NCI-H69 (cell line): ENCODE results near the gene MCTP1.
"Not testable (repeated sequence)": the region's sequence is repeated elsewhere in the genome, so short reads cannot be mapped to it uniquely, and the experiment has no call there.

ENCODE experiments used
- DNase-seq: peaks from one replicate; lab custom pipeline; 2025; lab: John Stamatoyannopoulos, UW

MCTP1 gene

DNA sequence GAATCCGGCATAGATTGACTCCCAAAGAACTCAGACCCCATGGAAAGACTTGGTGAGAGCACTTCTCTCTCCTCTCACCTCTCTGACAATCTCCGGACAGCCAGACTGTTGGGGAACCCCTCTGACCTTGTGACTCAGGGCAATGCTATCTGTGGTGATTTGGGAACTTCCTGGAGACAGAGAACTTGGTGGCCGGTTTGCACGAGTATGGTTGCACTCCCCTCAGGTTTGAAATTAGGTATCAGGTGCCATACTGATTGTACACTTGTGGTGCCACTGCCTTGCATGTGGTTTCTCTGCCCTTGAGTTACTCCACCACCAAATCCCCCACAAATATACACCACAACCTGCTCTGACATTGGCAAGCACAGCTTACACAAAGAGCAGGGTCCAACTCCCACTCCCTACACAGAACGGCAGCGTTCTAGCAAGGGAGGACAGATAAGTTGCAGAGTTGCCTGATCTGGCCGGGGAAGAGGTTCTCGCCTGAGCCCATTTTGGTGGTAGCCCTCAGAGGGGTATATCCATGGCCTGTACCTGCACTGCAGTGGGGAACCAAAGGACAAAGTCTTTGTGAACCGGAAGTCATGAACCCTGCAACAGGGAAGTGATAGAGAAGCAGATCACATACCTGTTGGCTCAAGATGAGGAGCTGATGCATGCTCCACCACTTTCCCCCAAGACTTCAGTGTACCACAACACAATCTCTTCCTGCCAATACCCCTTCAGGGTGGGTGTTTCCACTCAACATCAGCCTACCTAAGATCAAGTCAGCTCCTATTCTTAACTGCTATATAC, 255.1 kb downstream of the MCTP1 start:
- DNase-seq = no peak

DNA sequence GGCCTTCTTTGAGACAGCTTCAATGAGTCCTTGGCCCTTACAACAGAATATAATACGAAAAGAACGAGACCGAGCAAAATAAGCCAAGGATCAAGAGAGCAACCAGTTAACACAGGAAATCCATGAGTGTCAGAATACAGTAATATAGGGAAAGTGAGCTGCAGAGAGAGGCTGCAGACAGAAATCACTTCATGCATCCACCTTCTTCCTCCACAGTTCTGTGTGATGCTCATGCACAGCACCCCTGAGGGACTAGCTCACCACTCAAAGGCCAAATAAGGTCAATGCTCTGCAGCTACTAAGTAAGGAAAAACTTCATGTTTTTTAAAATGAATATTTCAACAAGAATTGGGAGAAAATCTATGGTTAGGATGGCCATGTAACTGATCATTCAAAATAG, 257.1 kb downstream of the MCTP1 start:
- DNase-seq = no peak

DNA sequence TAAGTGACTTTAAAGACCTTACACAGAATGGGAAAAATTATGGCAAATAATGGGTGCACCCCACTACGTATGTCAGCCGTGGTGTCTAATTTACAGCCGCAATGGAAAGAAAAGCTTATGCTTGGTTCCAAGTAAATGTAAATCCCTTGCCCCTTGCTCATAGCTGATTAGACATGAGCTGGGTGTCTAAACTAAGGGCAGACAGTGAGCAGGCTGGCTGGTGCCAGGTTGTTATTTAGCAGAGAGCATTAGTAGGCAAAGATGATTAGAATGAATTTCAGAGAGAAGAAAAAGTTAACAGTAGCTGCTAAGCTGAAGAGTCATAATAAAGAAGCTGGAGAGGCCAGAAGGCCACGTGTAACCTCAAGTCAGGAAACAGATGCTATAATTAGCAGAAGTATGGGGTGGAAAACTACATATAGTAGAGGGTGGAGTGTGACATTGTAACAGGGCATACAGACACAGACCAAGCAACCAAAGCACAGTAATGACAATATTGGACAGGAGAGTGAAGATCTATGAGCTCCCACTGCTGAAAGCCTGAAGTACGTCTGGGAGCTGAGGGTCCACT, 257.7 kb downstream of the MCTP1 start:
- DNase-seq = peak; percentile 49

- no peak for DNase-seq
Observed at GRCh38 chr5:95026718-95027117, 258.2 kb downstream of the MCTP1 start.

DNA sequence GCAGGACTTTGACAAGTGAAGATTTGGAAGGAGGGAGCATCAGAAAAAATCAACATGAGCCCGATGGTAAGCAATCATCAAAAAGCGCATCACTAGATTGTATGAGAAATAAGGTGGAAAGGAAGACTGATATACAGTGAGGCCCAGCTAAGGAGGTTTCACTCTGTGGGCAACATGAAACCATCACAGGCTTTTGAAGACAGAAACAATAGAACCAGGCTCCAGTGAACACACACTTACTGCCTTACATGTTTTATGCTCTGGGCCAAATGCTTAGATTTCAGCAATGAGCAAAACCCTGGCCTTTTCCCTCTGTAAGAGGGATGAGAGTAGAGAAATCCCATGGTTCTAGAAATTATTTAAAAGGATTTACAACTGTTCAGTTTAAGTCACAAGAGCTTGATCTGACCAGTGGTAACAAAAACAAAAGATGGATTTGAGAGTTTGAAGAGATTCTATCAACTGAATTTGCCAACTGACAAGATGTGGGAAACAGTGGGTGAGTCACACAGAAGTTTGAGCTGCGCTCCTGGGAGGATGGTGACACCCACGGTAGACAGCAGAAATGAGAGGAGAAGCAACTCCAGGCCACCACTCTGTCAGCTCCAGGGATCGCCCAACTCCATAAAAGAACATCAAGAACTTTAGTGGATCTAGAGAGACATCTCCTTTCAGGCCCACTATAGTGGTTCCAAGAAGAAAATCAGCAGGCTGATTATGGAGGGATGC, 261.8 kb downstream of the MCTP1 start:
- DNase-seq = no peak

DNA sequence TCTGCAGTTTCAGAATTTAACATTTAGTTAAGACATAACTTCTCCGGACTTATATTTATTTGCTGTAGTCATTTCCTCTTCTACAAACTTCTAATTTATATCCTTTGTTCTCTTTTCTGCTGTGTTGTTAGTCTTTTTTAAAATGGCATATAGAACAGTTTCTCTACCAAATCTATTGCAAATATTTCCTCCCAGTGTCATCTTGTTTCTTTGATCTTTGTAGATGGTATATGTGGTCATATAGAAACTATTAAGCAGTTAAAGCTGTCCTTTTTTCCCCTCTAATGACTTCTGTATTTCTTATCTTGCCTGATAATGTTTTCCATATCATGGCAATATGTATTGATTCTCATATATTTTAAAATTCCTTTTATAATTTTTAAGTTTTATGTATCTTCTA, 264.5 kb downstream of the MCTP1 start:
- no peak for DNase-seq

GRCh38 chr5:95018946-95019345, 265.9 kb downstream of the MCTP1 start:
- no peak for DNase-seq

GRCh38 chr5:95018511-95018910, 266.4 kb downstream of the MCTP1 start:
- no peak for DNase-seq

GRCh38 chr5:95009812-95010211, 275.1 kb downstream of the MCTP1 start:
- no peak for DNase-seq

- no peak for DNase-seq
Observed at GRCh38 chr5:95007921-95008597, 276.8 kb downstream of the MCTP1 start.

GRCh38 chr5:95005811-95006210, 279.1 kb downstream of the MCTP1 start:
- no peak for DNase-seq

DNA sequence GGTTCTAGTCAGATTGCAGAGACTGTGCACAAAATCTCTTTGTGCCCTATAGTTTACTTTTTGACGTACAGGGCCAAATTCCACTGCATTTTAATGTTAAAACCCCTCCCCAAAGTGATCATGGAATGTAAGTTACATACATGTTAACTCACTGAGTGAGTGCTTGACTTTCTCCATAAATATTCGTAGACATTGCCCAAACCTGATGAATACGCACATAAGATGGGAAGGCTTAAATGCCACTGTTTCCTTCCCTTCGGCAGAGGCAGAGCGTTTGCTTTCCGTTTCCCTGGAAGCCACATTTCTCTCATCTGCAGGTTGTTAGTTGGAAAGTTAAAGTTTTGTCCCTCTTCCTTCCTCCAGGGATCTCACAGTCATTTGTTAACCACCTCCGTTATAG, 286.2 kb downstream of the MCTP1 start:
- no peak for DNase-seq

DNA sequence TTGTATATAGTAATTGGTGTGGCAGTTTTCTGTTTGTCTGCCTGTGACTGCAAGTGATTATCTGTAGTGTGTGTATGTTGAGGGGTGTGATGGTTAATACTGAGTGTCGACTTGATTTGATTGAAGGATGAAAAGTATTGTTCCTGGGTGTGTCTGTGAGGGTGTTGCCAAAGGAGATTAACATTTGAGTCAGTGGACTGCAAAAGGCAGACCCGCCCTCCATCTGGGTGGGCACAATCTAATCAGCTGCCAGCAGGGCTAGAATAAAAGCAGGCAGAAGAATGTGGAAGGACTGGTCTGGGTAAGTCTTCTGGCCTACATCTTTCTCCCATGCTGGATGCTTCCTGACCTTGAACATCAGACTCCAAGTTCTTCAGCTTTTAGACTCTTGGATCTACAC, 290.4 kb downstream of the MCTP1 start:
- DNase-seq = not testable (repeated sequence)

GRCh38 chr5:94993491-94993890, 291.4 kb downstream of the MCTP1 start:
- DNase-seq = peak; percentile 23

DNA sequence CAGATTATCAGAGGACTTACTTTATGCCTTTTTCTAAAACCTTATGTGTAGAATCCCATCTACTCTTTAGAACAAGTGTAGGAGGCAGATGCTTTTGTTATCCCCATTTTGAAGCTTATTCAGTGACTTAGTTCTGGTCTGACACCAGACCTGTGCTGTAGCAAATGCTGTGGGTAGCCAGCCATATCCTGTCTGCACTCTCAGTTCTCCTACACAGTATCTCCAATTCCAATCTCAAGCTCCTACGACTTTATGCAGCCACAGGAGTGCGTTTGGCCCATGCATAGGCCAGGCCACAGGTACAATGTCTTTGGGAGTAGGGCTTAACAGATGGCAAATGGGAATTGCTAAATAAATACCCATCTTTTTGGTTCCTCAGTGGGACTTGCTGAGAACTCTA, 292.6 kb downstream of the MCTP1 start:
- DNase-seq = peak; percentile 13

GRCh38 chr5:94983861-94984535, 300.9 kb downstream of the MCTP1 start:
- DNase-seq = no peak

DNA sequence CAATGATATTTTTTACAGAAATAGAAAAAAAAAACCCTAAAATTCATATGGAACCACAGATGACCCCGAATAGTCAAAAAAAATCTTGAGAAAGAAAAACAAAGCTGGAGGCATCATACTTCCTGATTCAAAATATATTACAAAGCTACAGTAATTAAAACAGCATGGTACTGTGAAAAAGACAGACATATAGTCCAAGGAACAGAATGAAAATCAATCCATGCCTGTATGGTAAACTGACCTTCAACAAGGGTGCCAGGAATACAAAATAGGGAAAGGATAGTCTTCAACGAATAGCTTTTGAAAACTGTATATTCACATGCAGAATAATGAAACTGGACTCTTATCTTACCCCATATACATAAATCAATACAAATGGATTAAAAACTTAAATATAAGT, 307.5 kb downstream of the MCTP1 start:
- DNase-seq = no peak

GRCh38 chr5:94976853-94977252, 308.0 kb downstream of the MCTP1 start:
- DNase-seq = no peak

DNA sequence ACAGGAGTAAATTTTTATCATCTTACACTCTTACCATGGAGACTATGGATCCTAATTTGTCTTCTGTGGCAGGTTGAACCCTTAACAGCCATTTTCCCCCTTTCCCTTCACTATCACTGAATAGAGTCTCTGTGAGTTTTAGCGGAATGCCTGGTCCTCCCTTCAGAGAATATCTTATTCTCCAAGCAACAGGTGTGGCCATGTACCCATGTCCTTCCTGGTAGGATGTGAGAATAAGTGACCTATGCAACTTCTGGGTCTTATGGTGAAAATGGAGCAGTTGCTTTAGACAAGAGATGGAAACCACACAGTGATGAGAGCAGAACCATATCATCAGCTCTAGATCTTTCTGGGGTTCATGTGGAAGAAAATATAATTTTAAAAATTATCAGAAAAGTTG, 312.6 kb downstream of the MCTP1 start:
- DNase-seq = no peak

DNA sequence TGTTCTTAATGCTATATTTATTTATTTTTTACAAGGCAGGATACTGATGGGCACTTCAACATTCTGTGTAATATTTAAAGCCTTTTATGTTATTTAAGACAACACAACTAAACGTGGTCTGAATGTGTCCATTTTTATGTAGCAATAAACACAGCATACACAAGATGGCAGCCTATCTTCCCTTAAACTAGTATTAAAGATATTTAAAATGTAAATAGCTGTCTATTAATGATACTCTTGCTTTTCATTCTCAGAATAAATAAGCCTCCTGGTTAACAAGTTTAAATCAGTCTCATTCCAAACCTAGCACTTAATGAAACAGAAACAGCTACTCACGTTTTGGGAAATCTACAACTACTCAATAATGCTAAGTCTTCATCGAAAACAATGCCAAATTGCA, 315.7 kb downstream of the MCTP1 start:
- DNase-seq = peak; percentile 64

- peak; percentile 91 for DNase-seq
Observed at GRCh38 chr5:94968507-94969095, 316.3 kb downstream of the MCTP1 start.

- no peak for DNase-seq
Observed at GRCh38 chr5:94967525-94967924, 317.4 kb downstream of the MCTP1 start.
